Urinary bladder (tissue), 4 donors: Measurements from ENCODE around the gene NONO. TPM values are rescaled to one million over a fixed set of nuclear protein-coding genes. Genes with fewer than 3 reads are reported as not detected.
A peak's percentile ranks its signal among the peaks of the same experiment; 100 is the strongest.
"Not testable (repeated sequence)": the region's sequence is repeated elsewhere in the genome, so short reads cannot be mapped to it uniquely, and the experiment has no call there.

ENCODE experiments used
- DNase-seq: peaks from one replicate; pipeline ENCODE4 v3.0.0-alpha.2; 2015; ENCODE audit errors: extremely low spot score
- H3K27ac ChIP-seq: one replicate; pipeline ENCODE4 v1.5.1; 2013; ENCODE audit warnings: low read depth, mild to moderate bottlenecking, moderate library complexity
- H3K36me3 ChIP-seq: one replicate; pipeline ENCODE4 v1.6.1; 2013; ENCODE audit warnings: mild to moderate bottlenecking, moderate library complexity; ENCODE audit not compliant: insufficient read depth
- H3K4me1 ChIP-seq: one replicate; pipeline ENCODE4 v1.6.1; 2013; ENCODE audit warnings: mild to moderate bottlenecking, moderate library complexity; ENCODE audit not compliant: insufficient read depth
- H3K4me3 ChIP-seq: one replicate; pipeline ENCODE4 v1.5.1; 2013; ENCODE audit warnings: low read depth, low read length
- WGBS: extraction: QIAGEN DNeasy Blood & Tissue Kit; methylation state at CpG from one replicate; pipeline ENCODE4 v1.1.7; 2013; 5-methylcytosine and 5-hydroxymethylcytosine counted together
- polyA plus RNA-seq: library from polyadenylated mRNA; stranded (reverse); fragments of 200-250 nt; gene quantifications from one replicate; pipeline ENCODE4 v1.2.3, GENCODE V29; 2013
- total RNA-seq: library from RNA; depleted of rRNA; stranded (reverse); fragments of >200 nt; gene quantifications from one replicate; pipeline ENCODE4 v1.2.3, GENCODE V29; 2014
- donor health status: healthy with polysubstance abuse.
- donor health status: healthy.

Gene NONO
- total and polyA plus RNA-seq, 2 donors = 179 to 261 TPM

DNA sequence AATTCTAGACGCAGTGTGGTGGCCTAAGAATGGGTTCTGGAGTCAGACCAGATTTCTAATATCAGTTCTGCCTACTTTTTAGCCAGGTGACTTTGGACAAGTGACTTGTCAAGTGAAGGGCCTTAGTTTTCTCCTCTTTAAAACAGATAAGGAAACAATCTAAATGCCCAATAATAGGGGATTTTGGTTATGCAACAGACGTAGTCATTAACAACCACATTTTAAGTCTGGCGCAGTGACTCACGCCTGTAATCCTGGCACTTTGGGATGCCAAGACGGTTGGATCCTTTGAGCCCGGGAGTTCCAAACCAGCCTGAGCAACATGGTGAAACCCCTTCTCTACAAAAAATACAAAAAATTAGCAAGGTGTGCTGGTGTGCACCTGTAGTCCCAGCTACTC, 27.4 kb upstream of the NONO start:
- 72% methylated on average over 6 of the region's 6 CpGs for WGBS
- Histone ChIP-seq H3K4me1 (peaks cover 3% of the 10 kb centered on the region), H3K36me3 (no peaks in the 10 kb centered on the region), H3K27ac (no peak overlapping the region), H3K4me3 (no peak overlapping the region)
- no peak for DNase-seq

DNA sequence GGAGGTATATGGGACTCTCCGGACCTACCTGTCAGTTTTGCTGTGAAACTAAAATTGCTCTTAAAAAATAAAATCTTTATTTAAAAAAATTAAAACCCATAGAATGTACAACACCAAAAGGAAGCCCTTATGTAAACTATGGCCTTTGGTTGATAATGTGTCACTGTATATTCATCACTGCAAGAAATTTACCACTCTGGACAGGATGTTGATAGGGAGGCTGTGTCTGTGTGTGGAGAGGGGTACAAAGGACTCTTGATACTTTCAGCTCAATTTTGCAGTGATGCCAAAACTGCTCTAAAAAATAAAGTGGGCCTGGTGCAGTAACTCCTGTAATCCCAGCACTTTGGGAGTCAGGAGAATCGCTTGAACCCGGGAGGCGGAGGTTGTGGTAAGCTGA, 26.6 kb upstream of the NONO start:
- no peak overlapping the region for H3K27ac ChIP-seq
- 86% methylated on average over 4 of the region's 4 CpGs for WGBS
- no peak overlapping the region for H3K4me3 ChIP-seq
- no peak for DNase-seq
- peaks cover 3% of the 10 kb centered on the region for H3K4me1 ChIP-seq
- no peaks in the 10 kb centered on the region for H3K36me3 ChIP-seq

DNA sequence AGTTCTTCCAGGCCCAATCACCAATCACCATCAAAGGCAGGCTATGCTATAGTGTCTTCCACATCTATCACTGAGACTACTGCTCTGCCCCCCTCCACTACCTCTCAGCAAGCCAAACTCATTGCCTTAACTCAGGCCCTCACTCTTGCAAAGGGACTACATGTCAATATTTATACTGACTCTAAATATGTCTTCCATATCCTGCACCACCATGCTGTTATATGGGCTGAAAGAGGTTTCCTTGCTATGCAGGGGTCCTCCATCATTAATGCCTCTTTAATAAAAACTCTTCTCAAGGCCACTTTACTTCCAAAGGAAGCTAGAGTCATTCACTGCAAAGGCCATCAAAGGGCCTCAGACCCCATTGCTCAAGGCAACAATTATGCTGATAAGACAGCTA, 14.8 kb upstream of the NONO start:
- H3K4me1 ChIP-seq, H3K36me3 ChIP-seq, H3K27ac ChIP-seq, DNase-seq, H3K4me3 ChIP-seq: not testable (repeated sequence)

DNA sequence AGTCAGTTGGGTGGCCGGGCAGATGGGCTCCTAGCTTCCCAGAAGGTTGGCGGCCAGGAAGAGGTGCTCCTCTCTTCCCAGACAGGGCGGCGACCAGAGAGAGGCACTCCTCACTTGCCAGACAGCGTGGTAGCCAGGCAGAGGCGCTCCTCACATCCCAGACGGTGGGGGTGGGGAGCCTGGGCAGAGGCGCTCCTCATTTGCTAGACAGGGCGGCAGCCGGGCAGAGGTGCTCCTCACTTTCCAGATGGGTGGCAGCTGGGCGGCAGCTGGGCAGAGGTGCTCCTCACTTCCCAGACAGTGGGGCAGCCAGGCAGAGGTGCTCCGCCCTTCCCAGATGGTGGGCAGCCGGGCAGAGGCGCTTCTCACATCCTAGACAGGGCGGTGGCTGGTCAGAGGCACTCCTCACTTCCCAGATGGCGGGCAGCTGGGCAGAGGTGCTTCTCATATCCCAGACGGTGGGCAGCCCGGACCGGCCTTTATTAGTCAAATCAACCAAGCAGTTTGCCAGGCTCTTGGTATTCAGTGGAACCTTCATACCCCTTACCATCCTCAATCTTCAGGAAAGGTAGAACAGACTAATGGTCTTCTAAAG, 13.5 kb upstream of the NONO start:
- Histone ChIP-seq H3K4me3 (no peak overlapping the region), H3K27ac (no peak overlapping the region), H3K36me3 (no peaks in the 10 kb centered on the region), H3K4me1 (no peaks in the 10 kb centered on the region)
- 96% methylated on average over 19 of the region's 19 CpGs for WGBS
- DNase-seq = no peak

DNA sequence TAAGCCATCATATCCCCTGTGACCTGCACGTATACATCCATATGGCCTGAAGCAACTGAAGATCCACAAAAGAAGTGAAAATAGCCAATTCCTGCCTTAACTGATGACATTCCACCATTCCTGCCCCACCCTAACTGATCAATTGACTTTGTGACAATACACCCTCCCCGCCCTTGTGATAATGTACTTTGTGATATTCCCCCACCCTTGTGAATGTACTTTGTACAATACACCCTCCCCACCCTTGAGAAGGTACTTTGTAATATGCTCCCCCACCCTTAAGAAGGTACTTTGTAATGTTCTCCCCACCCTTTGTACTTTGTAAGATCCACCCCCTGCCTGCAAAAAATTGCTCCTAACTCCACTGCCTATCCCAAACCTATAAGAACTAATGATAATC, 11.1 kb upstream of the NONO start:
- H3K4me1 ChIP-seq, H3K36me3 ChIP-seq, DNase-seq, H3K27ac ChIP-seq, H3K4me3 ChIP-seq: not testable (repeated sequence)
- 89% methylated on average over 2 of the region's 2 CpGs for WGBS

DNA sequence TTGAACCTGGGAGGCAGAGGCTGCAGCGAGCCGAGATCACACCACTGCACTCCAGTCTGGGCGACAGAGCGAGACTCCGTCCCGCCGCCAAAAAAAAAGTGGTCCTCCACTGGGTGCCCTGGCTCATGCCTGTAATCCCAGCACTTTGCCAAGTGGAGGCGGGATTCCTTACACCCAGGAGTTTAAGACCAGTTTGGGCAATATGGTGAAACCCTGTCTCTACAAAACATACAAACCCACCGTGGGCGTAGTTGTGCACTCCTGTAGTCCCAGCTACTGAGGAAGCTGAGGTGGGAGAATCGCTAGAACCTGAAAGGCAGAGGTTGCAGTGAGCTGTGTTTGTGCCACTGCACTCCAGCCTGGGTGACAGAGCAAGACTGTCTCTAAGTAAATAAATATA, 2.1 kb upstream of the NONO start:
- H3K4me3 ChIP-seq, H3K36me3 ChIP-seq, DNase-seq, H3K4me1 ChIP-seq, H3K27ac ChIP-seq: not testable (repeated sequence)
- WGBS = 98% methylated on average over 11 of the region's 11 CpGs

DNA sequence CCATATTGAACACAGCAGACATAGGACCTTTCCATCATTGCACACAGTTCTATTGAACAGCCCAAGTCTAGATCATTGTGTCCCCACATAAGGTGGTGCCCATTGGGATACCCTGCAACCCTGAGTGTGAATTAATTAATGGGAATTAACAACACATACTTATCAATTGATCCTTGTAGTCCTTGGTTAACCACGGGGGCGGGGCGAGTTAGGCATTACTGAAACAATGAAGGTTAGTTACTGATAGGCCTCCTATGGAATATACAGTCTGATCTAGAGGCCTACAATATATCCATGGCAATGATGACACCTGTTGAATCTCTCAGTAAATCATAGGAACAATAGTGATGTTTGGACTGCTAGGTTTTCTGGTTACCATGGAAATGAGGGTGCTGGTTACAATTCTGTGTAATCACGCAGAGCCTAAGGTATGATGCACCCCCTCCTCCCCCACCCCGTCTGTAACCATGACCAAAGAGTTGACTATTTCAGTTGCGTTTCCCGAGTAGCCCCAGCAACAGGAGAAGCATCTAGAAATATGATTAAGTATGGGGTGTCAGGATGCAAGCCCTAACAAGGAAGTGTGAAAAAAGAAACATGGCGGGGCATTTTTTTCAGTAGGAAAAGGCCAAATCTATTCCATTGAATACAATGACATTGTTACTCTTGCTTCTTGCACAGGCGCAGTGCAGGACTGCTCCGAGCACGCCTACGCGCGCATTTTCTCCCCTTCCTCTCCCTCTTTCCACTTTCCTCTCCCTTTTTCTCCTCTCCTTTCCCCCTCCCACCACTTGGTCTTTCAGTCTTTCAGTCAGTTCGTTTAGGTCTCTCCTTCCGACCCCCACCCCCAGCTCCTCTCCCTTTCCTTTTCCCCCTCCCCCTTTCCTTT, 677 bp upstream of the NONO start:
- no peak for DNase-seq
- H3K27ac ChIP-seq = peak overlapping the region; percentile 83
- 19% methylated on average over 16 of the region's 16 CpGs for WGBS
- no peaks in the 10 kb centered on the region for H3K36me3 ChIP-seq
- H3K4me1 ChIP-seq = no peaks in the 10 kb centered on the region
- peak overlapping the region; percentile 41 for H3K4me3 ChIP-seq

DNA sequence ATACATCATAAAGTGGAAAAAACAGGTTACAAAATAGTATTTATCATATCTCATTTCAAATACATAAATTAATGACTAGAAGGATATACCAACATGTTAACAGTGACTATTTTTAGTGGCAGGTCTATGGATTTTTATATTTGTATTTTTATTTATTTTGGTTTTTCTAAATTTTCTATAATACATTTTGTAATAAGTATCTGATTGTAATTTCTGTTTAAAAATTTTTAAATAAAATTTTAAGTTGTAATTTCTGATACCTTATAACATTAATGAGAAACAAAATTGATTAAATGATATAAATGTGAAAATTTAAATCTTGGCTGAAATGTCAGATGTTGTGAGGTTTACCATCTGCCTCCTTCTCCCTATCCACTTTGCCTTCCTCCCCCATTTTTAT, 2.5 kb downstream of the NONO start:
- DNase-seq = no peak
- Histone ChIP-seq H3K4me1 (no peaks in the 10 kb centered on the region), H3K27ac (no peak overlapping the region), H3K4me3 (no peak overlapping the region), H3K36me3 (no peaks in the 10 kb centered on the region)

DNA sequence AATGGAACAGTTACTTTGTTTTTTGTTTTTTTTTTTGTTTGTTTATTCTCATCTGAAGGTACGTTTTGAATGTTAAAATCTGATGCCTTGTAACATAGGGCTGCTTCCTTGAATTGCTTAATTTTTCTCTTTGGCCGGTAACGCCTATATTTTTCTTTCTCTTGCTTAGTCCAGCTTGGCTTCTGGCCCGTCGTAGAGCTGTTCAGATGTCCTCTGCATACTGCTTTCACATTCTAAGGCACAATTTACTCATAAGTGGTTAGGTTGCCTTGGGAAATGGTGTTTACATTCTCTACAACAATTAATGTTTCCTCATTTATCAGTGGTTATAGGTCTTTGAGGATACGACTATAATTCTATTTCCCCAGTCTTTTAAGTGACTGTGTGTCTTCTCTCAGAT, 7.9 kb downstream of the NONO start:
- no peak for DNase-seq
- H3K4me1 ChIP-seq = no peaks in the 10 kb centered on the region
- no peak overlapping the region for H3K27ac ChIP-seq
- 58% methylated on average over 6 of the region's 6 CpGs for WGBS
- H3K36me3 ChIP-seq = no peaks in the 10 kb centered on the region
- H3K4me3 ChIP-seq = no peak overlapping the region

DNA sequence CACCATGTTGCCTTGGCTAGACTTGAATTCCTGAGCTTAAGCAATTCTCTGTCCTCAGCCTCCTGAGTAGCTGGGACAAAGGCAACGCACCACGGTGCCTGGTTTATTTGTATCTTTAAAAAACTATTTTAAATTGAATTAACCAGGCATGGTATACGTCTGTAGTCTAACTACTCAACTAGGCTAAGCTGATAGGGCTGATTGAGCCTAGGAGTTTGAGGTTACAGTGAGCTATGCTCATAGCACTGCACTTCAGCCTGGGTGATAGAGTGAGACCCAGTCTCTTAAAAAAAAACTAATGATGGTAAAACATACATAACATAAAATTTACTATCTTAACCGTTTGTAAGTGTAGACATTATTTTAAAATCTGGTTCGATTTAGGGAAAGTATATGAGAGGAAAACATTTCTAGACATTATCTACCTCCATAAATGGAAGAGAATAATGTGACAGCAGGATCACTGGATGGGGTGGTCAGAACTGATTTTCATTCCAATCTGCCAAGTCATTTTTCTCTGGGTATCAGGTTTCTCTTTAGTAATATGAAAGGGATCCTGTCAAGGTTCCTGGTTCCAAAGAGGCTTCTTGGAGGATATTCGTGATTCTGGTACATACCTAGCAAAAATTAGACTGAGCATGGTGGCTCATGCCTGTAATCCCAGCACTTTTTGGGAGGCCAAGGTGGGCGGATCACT, 9.4 kb downstream of the NONO start:
- H3K27ac ChIP-seq = no peak overlapping the region
- no peak for DNase-seq
- peaks cover 3% of the 10 kb centered on the region for H3K36me3 ChIP-seq

DNA sequence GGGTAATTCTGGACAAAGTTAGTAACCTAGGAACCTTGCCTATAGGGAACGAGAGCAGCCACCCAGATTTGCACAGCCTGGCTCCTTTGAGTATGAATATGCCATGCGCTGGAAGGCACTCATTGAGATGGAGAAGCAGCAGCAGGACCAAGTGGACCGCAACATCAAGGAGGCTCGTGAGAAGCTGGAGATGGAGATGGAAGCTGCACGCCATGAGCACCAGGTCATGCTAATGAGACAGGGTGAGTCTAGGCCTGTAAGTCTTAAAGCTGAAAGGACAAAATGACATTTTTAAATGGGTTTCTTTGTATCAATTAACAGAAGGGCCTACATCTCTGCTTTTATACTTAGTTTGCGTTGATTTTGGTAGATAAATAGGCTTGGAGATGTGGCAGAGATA, 13.4 kb downstream of the NONO start:
- no peaks in the 10 kb centered on the region for H3K4me1 ChIP-seq
- no peak overlapping the region for H3K27ac ChIP-seq
- H3K4me3 ChIP-seq = no peak overlapping the region
- H3K36me3 ChIP-seq = peaks cover 5% of the 10 kb centered on the region
- 96% methylated on average over 6 of the region's 6 CpGs for WGBS
- no peak for DNase-seq

More for the DNA sequence above, 9.4 kb downstream of the NONO start:
- no peaks in the 10 kb centered on the region for H3K4me1 ChIP-seq
- H3K4me3 ChIP-seq = no peak overlapping the region
- 76% methylated on average over 7 of the region's 7 CpGs for WGBS

DNA sequence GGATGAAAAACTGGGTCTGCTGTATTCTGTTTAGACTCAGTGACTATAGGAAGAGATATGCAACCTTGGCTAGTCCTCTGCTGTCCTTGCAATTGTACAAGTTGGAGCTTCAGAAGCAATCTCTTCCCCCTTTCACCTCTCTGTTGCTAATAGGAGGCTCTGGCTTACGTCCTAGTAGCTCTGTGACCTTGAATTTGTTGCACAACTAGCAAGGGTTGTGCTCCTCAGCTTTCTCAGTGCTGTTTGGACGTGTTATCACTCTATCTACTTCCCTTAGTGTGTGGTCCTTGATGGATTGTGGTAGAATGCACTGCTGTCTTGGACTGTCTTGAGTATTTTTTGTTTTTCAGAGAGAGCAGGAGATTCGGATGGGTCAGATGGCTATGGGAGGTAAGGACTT, 14.7 kb downstream of the NONO start:
- no peak overlapping the region for H3K27ac ChIP-seq
- H3K4me3 ChIP-seq = no peak overlapping the region
- H3K4me1 ChIP-seq = no peaks in the 10 kb centered on the region
- peaks cover 5% of the 10 kb centered on the region for H3K36me3 ChIP-seq
- 65% methylated on average over 3 of the region's 3 CpGs for WGBS
- DNase-seq = no peak

DNA sequence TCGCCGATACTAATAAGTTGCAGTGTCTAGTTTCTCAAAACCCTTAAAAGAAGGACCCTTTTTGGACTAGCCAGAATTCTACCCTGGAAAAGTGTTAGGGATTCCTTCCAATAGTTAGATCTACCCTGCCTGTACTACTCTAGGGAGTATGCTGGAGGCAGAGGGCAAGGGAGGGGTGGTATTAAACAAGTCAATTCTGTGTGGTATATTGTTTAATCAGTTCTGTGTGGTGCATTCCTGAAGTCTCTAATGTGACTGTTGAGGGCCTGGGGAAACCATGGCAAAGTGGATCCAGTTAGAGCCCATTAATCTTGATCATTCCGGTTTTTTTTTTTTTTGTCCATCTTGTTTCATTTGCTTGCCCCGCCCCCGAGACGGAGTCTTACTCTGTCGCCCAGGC, 16.6 kb downstream of the NONO start:
- H3K4me3 ChIP-seq, H3K4me1 ChIP-seq, DNase-seq, H3K27ac ChIP-seq, H3K36me3 ChIP-seq: not testable (repeated sequence)
- WGBS = 76% methylated on average over 7 of the region's 7 CpGs

DNA sequence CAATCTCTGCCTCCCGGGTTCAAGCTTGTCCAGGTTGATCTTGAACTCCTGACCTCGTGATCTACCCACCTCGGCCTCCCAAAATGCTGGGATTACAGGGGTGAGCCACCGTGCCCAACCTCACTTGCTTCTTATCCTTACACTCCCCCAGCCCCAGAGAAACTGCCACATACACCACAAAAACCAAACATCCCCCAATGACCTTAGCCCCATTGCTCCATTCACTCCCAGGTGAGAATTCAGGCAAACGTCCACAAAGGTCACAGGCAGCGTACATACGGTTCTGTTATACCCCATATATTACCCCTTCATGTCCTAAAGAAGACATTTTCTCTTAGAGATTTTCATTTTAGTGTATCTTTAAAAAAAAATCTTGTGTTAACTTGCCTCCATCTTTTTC, 17.1 kb downstream of the NONO start:
- H3K36me3 ChIP-seq, DNase-seq, H3K27ac ChIP-seq, H3K4me1 ChIP-seq, H3K4me3 ChIP-seq: not testable (repeated sequence)
- WGBS = 78% methylated on average over 7 of the region's 7 CpGs
